ENCODE measurements around the gene ANKRD11. TPM values are rescaled to one million over a fixed set of nuclear protein-coding genes. Genes with fewer than 3 reads are reported as not detected.
A peak's percentile ranks its signal among the peaks of the same experiment; 100 is the strongest.

ANKRD11 gene
- total RNA-seq, 2 donors from 2014 or later, result 197 to 251 TPM

DNA sequence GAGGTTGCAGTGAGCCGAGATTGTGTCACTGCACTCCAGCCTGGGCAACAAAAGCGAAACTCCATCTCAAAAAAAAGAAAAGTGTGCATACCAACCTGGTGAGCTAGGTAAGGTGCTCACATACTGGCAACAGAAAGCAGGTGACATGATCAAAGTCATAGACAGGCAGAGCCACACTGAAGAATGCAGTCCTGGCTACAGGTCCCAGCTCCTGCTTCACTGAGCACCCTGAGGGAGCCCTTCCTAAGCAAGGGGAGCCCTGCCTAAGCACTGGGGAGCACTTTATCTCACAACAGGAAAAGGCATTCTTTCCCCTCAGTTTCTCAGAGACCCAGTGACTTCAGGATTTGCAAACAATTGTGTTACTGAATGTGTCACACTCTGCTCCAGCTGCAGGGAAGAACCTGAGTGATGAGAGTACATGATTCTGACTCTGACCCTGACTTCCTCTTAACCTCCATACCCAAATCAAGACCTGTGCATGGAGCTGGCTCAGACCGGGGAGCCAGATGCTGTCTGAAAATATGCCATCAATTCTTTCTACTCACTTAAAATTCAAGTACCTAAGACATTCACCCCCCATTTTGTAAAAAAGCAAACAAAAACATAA is 40.5 kb downstream of the ANKRD11 start:
- ATAC-seq, result peak; percentile 27
- Mint-ChIP-seq H3K36me3 (ENCODE audit: low read depth) (no peaks in the 10 kb centered on the region), H3K4me1 (peaks cover 54% of the 10 kb centered on the region), H3K27me3 (no peaks in the 10 kb centered on the region), H3K27ac (no peak overlapping the region), H3K4me3 (no peak overlapping the region)
- DNase-seq, result no peak
- no peaks in the 10 kb centered on the region for H3K9me3 ChIP-seq (ENCODE audit: control insufficient read depth, low read length, poor library complexity, severe bottlenecking)

DNA sequence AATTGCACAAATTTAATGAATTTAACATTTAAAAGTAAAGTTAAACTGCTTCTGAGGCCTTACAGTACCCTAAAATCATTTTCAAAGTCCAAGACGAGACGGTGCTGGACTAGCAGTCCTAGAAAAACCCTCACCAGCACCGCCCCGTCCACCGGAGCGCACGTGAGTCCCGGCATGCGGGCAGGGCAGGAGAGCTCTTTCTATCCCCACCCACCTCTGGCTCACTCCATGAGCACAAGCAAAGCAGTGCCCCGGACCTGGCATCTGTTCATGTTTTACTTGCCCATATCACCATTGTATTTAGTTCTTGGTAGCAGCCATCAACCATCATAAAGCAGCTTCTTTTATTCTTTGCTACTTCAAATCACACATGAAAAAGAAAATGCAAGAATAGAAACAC is 41.7 kb downstream of the ANKRD11 start:
- Mint-ChIP-seq H3K27ac (no peak overlapping the region), H3K4me3 (no peak overlapping the region)

DNA sequence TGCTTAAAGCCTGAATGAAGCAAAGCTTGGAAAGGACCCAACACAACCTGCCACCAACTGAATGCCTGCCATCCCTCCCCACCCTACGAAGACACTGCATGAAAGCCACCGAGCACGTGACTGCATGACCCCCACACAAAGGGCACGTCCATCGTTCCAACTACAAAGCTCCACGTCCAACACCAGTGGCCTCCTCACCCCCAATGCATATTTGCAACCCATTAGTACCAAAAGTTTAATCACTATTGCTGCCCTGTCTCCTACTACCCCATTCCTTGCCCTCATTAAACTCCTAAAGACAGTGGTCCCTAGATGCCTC is 43.4 kb downstream of the ANKRD11 start:
- Mint-ChIP-seq H3K4me3 (peak overlapping the region; percentile 88), H3K27ac (peak overlapping the region; percentile 87), H3K27me3 (no peaks in the 10 kb centered on the region), H3K4me1 (peaks cover 66% of the 10 kb centered on the region), H3K36me3 (ENCODE audit: low read depth) (no peaks in the 10 kb centered on the region)
- no peak for ATAC-seq
- H3K9me3 ChIP-seq (ENCODE audit: control insufficient read depth, low read length, poor library complexity, severe bottlenecking), result no peaks in the 10 kb centered on the region
- DNase-seq, result no peak

More for the DNA sequence above, 41.7 kb downstream of the ANKRD11 start:
- no peaks in the 10 kb centered on the region for H3K9me3 ChIP-seq (ENCODE audit: control insufficient read depth, low read length, poor library complexity, severe bottlenecking)
- Mint-ChIP-seq H3K36me3 (ENCODE audit: low read depth) (no peaks in the 10 kb centered on the region), H3K4me1 (peaks cover 56% of the 10 kb centered on the region), H3K27me3 (no peaks in the 10 kb centered on the region)
- no peak for ATAC-seq
- no peak for DNase-seq

DNA sequence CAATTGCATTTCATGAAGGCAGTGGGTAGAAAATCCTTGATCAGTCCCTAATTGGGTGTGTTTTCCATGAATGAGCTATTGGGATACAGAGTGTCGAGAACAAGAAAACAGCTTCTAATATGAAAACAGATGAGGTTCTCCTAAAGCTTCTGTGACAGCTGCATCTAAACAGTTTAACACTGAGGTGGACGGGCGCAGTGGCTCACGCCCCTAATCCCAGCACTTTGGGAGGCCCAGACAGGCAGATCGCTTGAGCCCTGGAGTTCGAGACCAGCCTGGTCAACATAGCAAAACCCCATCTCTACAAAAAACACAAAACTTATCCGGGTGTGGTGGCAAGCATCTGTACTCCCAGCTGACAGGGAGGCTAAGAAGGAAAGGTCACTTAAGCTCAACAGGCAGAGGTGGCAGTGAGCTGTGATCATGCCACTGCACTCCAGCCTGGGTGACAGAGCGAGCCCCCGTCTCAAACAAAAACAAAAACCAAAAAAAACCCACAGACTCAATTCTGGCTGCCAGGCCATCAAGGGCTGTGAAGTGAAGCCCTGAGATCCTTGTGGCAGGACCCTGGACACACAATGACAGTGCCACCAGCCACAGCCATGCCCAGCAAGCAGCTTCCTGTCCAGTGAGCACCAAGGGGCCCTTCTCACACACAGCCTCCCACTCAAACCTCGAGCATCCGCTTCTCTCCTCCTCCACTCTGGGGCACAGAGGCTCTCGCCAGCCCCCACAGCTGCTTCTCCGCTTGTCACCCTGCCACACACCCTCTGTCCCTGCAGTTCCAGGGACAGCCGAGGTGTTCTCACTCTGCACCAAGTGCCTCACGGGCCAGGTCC is 44.0 kb downstream of the ANKRD11 start:
- H3K4me3 Mint-ChIP-seq, result peak overlapping the region; percentile 88

DNA sequence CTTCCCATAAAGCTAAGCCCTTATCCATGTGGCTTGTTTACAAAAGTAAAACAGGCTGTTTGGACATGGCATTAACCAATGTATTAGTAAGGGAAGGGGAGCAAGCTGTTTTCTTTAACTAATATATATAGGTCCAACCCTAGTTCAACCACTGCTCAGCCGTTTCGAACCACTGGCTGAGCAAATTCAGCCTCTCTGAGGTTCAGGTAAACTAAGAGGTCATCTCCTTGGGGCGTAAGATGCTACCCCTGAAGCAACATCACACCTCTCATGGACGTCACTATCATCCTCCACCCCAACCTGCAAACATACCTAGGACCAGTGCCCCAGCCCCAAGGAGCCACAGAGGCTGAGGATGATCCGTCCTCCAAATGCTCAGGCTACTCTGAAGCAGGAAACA is 45.2 kb downstream of the ANKRD11 start:
- no peaks in the 10 kb centered on the region for H3K27me3 Mint-ChIP-seq
- peak overlapping the region; percentile 49 for H3K4me3 Mint-ChIP-seq
- peaks cover 72% of the 10 kb centered on the region for H3K4me1 Mint-ChIP-seq
- H3K27ac Mint-ChIP-seq, result peak overlapping the region; percentile 87
- no peaks in the 10 kb centered on the region for H3K9me3 ChIP-seq (ENCODE audit: control insufficient read depth, low read length, poor library complexity, severe bottlenecking)
- ATAC-seq, result no peak
- no peak for DNase-seq
- no peaks in the 10 kb centered on the region for H3K36me3 Mint-ChIP-seq (ENCODE audit: low read depth)

More for the DNA sequence above, 44.0 kb downstream of the ANKRD11 start:
- H3K36me3 Mint-ChIP-seq (ENCODE audit: low read depth), result no peaks in the 10 kb centered on the region
- peak overlapping the region; percentile 87 for H3K27ac Mint-ChIP-seq
- no peaks in the 10 kb centered on the region for H3K9me3 ChIP-seq (ENCODE audit: control insufficient read depth, low read length, poor library complexity, severe bottlenecking)
- DNase-seq (no peak), ATAC-seq (peak; percentile 32)
- peaks cover 67% of the 10 kb centered on the region for H3K4me1 Mint-ChIP-seq
- no peaks in the 10 kb centered on the region for H3K27me3 Mint-ChIP-seq

DNA sequence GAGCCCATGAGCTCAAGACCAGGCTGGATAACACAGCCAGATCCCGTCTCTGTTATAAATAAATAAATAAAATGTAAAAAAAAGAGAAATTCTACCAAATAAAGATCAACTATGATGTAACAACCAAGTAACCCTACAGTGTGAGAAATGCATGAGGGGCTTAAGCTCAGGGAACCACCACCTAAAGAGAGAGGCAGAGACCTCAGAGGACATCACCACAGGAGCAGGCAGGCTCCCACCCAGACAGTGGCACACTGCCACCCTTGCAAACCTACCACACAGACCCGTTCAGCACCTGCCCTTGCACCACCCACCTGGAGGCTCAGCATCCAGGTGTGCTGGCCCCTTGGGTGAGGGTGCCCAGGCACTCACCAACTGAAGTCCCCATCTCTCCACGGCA is 45.6 kb downstream of the ANKRD11 start:
- Mint-ChIP-seq H3K4me1 (peaks cover 72% of the 10 kb centered on the region), H3K27me3 (no peaks in the 10 kb centered on the region), H3K4me3 (peak overlapping the region; percentile 12), H3K36me3 (ENCODE audit: low read depth) (peaks cover under 1% of the 10 kb centered on the region), H3K27ac (peak overlapping the region; percentile 87)
- no peak for DNase-seq
- peak; percentile 18 for ATAC-seq
- no peaks in the 10 kb centered on the region for H3K9me3 ChIP-seq (ENCODE audit: control insufficient read depth, low read length, poor library complexity, severe bottlenecking)

DNA sequence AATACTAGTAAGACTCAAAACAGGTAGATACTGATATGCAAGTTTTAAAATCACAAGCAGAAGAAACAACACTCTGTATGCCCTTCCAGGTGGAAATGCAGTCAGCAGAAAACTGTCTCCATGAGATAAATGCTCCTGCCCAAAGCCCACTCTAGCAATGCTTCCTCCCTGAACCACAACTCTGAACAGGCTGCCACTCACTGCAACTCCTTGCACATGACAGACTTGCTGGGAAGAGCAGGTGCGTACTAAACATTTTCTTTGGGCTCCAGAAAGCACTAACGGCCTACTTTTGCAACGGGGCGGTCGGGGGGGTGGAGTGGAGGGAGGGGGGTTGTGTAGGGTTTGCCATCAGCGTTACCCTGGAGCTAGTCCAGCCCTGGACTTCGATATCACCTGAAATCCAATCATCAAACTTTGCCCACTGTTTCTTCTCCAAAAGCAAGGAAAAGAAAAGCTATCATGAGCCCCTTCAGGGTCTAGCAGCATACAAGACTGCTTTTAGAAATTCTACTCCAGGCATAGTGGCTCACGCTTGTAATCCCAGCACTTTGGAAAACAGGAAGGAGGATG is 46.1 kb downstream of the ANKRD11 start:
- DNase-seq (no peak), ATAC-seq (no peak)
- H3K36me3 Mint-ChIP-seq (ENCODE audit: low read depth), result peaks cover 3% of the 10 kb centered on the region
- H3K27ac Mint-ChIP-seq, result peak overlapping the region; percentile 88
- H3K9me3 ChIP-seq (ENCODE audit: control insufficient read depth, low read length, poor library complexity, severe bottlenecking), result no peaks in the 10 kb centered on the region
- H3K4me3 Mint-ChIP-seq, result peak overlapping the region; percentile 69
- H3K4me1 Mint-ChIP-seq, result peaks cover 77% of the 10 kb centered on the region
- no peaks in the 10 kb centered on the region for H3K27me3 Mint-ChIP-seq

DNA sequence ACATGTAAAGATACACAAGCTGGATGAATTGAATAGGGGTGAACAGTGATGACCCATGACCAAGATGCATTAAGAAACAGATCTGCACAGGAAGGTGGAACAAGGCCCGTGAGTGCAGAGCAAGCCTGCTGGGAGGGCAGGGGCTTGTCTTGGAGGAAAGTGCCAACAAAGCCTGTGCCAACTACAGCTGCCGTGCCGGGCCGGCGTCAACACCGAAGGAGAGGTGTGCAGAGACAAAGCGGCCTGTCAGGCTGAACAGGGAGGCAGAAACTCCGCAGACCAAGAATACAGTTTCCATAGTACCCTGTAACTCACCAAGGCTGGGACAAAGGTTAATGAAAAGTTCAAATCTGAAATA is 46.7 kb downstream of the ANKRD11 start:
- H3K27ac Mint-ChIP-seq, result peak overlapping the region; percentile 88
- DNase-seq (no peak), ATAC-seq (no peak)
- H3K27me3 Mint-ChIP-seq, result no peaks in the 10 kb centered on the region
- H3K4me1 Mint-ChIP-seq, result peaks cover 81% of the 10 kb centered on the region
- H3K36me3 Mint-ChIP-seq (ENCODE audit: low read depth), result peaks cover 3% of the 10 kb centered on the region
- H3K9me3 ChIP-seq (ENCODE audit: control insufficient read depth, low read length, poor library complexity, severe bottlenecking), result no peaks in the 10 kb centered on the region
- H3K4me3 Mint-ChIP-seq, result peak overlapping the region; percentile 69

DNA sequence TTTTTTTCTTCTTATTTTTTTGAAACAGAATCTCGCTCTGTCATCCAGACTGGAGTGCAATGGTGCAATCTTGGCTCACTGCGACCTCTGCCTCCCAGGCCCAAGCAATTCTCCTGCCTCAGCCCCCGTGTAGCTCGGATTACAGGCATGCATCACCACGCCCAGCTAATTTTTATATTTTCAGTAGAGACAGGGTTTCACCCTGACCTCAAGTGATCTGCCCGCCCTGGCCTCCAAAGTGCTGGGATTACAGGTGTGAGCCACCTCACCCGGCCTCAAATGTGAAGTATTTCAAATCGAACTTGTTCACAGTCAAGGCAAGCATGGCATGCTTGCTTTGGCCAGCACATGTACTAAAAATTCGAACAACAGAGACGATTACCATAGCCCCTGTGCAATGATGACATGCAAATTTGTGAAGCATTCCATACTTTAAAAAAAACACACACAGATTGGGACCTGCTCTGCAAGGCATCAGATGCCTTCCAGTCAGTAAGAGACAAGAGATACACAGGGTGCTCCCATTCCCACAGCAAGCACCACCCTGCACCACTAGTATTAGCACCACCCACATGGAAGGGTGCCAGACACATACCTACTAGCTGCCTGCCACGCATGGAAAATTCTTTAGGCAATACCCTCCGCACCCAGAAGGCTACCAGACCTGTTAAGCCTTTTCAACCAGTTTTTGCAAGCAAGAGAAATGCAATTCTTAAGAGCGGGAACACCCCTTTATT is 47.2 kb downstream of the ANKRD11 start:
- no peaks in the 10 kb centered on the region for H3K9me3 ChIP-seq (ENCODE audit: control insufficient read depth, low read length, poor library complexity, severe bottlenecking)
- ATAC-seq (no peak), DNase-seq (no peak)
- H3K4me3 Mint-ChIP-seq, result peak overlapping the region; percentile 69
- peaks cover 75% of the 10 kb centered on the region for H3K4me1 Mint-ChIP-seq
- peaks cover 3% of the 10 kb centered on the region for H3K36me3 Mint-ChIP-seq (ENCODE audit: low read depth)
- H3K27me3 Mint-ChIP-seq, result no peaks in the 10 kb centered on the region
- peak overlapping the region; percentile 88 for H3K27ac Mint-ChIP-seq

DNA sequence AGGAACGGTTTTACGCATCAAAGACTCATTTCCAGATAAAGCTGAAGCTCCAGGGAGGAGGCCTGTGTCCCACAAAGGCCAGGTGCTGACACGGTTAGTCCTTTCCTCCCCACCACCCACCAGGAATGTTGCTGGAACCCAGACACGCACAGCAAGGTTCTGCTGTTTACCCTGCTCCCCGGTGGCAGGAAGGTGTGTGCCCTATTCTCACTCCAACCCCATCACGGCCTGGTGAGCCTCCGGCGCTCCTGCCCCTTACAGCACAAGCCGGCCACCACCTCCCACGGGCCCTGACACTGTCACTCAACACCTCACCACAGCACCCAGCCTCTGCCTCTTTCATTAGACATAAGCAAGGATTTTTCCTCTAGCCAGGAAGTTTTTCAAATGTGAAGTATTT is 47.8 kb downstream of the ANKRD11 start:
- H3K27ac Mint-ChIP-seq, result peak overlapping the region; percentile 88
- H3K36me3 Mint-ChIP-seq (ENCODE audit: low read depth), result peaks cover 3% of the 10 kb centered on the region
- no peak for ATAC-seq
- H3K4me3 Mint-ChIP-seq, result peak overlapping the region; percentile 69
- no peaks in the 10 kb centered on the region for H3K27me3 Mint-ChIP-seq
- no peaks in the 10 kb centered on the region for H3K9me3 ChIP-seq (ENCODE audit: control insufficient read depth, low read length, poor library complexity, severe bottlenecking)
- H3K4me1 Mint-ChIP-seq, result peaks cover 81% of the 10 kb centered on the region
- no peak for DNase-seq

DNA sequence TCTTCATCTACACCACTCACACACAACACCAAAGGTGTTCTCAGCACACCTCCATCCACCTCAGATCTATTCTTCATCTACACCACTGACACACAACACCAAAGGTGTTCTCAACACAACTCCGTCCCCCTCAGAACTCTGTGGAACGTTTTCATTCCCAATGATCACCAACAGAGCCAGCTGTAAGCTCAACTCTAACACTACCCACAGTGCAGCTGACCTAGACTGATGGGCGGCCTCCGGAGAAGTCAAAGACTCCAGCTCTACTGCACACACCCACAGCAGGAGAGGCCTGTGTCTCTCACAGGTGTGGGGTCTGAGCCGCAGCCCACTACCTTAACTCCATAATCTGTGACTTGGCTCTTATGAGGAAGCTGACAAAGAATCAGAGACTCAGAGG is 50.7 kb downstream of the ANKRD11 start:
- no peaks in the 10 kb centered on the region for H3K9me3 ChIP-seq (ENCODE audit: control insufficient read depth, low read length, poor library complexity, severe bottlenecking)
- peak overlapping the region; percentile 88 for H3K27ac Mint-ChIP-seq

DNA sequence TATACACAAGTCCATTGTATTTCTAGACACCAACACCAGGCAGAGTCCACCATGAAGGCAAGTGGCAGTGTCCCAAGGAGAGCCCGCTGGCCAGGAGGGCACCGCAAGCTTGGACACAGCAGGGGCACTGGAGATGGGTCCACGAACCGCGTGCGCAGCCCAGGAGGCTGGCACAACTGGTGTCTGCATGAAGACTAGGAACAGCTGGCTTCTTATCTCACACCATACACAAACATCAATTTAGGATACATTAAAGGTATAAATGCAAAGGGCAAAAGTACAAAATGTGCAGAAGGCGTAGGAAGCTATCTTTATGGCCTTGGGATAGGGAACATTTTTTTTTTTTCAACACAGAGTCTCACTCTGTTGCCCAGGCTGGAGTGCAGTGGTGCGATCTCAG is 52.4 kb downstream of the ANKRD11 start:
- no peaks in the 10 kb centered on the region for H3K9me3 ChIP-seq (ENCODE audit: control insufficient read depth, low read length, poor library complexity, severe bottlenecking)
- H3K4me1 Mint-ChIP-seq, result peaks cover 80% of the 10 kb centered on the region
- no peak for DNase-seq
- no peak for ATAC-seq
- peak overlapping the region; percentile 91 for H3K27ac Mint-ChIP-seq
- H3K4me3 Mint-ChIP-seq, result no peak overlapping the region
- no peaks in the 10 kb centered on the region for H3K27me3 Mint-ChIP-seq
- peaks cover 3% of the 10 kb centered on the region for H3K36me3 Mint-ChIP-seq (ENCODE audit: low read depth)

More for the DNA sequence above, 50.7 kb downstream of the ANKRD11 start:
- Mint-ChIP-seq H3K36me3 (ENCODE audit: low read depth) (peaks cover 3% of the 10 kb centered on the region), H3K4me1 (peaks cover 83% of the 10 kb centered on the region), H3K4me3 (peak overlapping the region; percentile 84), H3K27me3 (no peaks in the 10 kb centered on the region)
- no peak for DNase-seq
- no peak for ATAC-seq
